Keratinocyte (primary cell): ENCODE measurements around the gene FADS3.

Source experiments
- EZH2 ChIP-seq: IDR thresholded peaks from one replicate; pipeline ENCODE4 v1.6.1; 2012; ENCODE audit warnings: inconsistent platforms, mild to moderate bottlenecking, low read length, moderate library complexity
- TF ChIP-seq, protein P1 (sequence below), 3 experiments: IDR thresholded peaks in 1 of 3; conservative IDR thresholded peaks in 1 of 3; optimal IDR thresholded peaks in 1 of 3; 2 replicates in 2 of 3; 3 replicates in 1 of 3; pipeline versions ENCODE3 to v1.5.1; 2011; ENCODE audit warnings: low read length in 3 of 3, mild to moderate bottlenecking in 3 of 3, moderate library complexity in 2 of 3, control low read depth in 1 of 3, inconsistent platforms in 1 of 3; ENCODE audit not compliant: insufficient read depth in 2 of 3; ENCODE audit errors: extremely low read depth in 1 of 3

DNA sequence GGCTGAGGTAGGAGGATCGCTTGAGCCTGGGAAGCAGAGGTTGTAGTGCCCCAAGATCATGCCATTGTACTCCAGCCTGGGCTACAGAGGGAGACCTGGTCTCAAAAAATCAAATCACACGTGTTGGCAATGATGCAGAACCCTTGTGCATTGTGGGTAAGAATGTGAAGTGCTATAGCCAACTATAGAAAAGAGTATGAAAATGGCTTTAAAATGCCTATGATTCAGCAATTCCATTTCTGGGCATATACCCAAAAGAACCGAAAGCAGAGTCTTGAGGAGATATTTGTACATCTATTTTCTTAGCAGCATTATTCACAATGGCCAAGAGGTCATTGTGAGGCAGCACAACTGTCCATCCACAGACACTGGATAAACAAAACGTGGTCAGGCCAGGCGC, 2.6 kb upstream of the FADS3 start:
- TF ChIP-seq, protein P1, sequence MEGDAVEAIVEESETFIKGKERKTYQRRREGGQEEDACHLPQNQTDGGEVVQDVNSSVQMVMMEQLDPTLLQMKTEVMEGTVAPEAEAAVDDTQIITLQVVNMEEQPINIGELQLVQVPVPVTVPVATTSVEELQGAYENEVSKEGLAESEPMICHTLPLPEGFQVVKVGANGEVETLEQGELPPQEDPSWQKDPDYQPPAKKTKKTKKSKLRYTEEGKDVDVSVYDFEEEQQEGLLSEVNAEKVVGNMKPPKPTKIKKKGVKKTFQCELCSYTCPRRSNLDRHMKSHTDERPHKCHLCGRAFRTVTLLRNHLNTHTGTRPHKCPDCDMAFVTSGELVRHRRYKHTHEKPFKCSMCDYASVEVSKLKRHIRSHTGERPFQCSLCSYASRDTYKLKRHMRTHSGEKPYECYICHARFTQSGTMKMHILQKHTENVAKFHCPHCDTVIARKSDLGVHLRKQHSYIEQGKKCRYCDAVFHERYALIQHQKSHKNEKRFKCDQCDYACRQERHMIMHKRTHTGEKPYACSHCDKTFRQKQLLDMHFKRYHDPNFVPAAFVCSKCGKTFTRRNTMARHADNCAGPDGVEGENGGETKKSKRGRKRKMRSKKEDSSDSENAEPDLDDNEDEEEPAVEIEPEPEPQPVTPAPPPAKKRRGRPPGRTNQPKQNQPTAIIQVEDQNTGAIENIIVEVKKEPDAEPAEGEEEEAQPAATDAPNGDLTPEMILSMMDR (optimal IDR thresholded peaks at IDR 0.05 in 1 of 3, IDR thresholded peaks at IDR 0.05 in 1 of 3, conservative IDR thresholded peaks at IDR 0.05 in 1 of 3; ENCODE audit: extremely low read depth in 1 of 3, insufficient read depth in 2 of 3, low read length in 3 of 3): no peak
- no peak for TF ChIP-seq EZH2
